Measurements from ENCODE around the gene PSMD11.

GRCh38 chr17:32479074-32479617, 34.8 kb downstream of the PSMD11 start:
- TF ChIP-seq YY1 (IDR thresholded peaks at IDR 0.05; ENCODE audit: insufficient read depth, insufficient read length), result no peak
- TF ChIP-seq ZNF274 (IDR thresholded peaks at IDR 0.05; ENCODE audit: low read depth, low read length), result no peak

Data from NT2/D1 (cell line).